Gastrocnemius medialis (tissue), 4 donors: Measurements from ENCODE around the gene FRY.

Experiments
- POLR2A ChIP-seq, 2 donors: fragments of 450-650 bp; IDR thresholded peaks; one replicate each; pipeline ENCODE4 v1.6.1; 2017; ENCODE audit warnings: antibody characterized with exemption in 2 of 2, mild to moderate bottlenecking in 2 of 2, moderate library complexity in 2 of 2
- TF ChIP-seq, protein P1 (sequence below), 5 experiments: fragments of 450-650 bp in 3 of 5; fragments of 200-600 bp in 2 of 5; sonication (generic) in 2 of 5; IDR thresholded peaks in 4 of 5; conservative IDR thresholded peaks in 1 of 5; 1 replicate in 4 of 5; 2 replicates in 1 of 5; pipeline ENCODE4 v1.5.1; 2016 to 2019; ENCODE audit warnings: antibody characterized with exemption in 5 of 5, mild to moderate bottlenecking in 3 of 5, moderate library complexity in 3 of 5

DNA sequence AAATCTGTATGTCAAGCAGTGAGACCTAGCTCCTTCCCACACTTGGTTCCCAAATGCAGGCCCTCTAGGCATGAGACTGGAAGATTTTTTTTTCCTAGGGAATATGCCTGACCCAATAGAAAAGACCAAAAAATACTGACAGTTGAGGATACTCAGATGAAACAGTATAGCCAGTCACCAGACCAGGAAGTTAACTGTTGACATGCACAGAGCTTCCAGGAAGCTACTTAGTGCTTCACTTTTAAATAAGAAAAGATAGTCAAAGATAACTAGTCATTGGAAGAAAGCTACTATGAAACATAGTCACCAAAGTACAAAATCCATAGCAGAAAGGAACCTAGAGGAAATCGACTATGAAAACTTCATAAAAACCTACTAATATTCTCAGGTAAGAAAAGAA, 316.1 kb downstream of the FRY start:
- TF ChIP-seq, protein P1, sequence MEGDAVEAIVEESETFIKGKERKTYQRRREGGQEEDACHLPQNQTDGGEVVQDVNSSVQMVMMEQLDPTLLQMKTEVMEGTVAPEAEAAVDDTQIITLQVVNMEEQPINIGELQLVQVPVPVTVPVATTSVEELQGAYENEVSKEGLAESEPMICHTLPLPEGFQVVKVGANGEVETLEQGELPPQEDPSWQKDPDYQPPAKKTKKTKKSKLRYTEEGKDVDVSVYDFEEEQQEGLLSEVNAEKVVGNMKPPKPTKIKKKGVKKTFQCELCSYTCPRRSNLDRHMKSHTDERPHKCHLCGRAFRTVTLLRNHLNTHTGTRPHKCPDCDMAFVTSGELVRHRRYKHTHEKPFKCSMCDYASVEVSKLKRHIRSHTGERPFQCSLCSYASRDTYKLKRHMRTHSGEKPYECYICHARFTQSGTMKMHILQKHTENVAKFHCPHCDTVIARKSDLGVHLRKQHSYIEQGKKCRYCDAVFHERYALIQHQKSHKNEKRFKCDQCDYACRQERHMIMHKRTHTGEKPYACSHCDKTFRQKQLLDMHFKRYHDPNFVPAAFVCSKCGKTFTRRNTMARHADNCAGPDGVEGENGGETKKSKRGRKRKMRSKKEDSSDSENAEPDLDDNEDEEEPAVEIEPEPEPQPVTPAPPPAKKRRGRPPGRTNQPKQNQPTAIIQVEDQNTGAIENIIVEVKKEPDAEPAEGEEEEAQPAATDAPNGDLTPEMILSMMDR (IDR thresholded peaks at IDR 0.05 in 4 of 5, conservative IDR thresholded peaks at IDR 0.05 in 1 of 5) = no peak
- no peak for TF ChIP-seq POLR2A (IDR thresholded peaks at IDR 0.05)
